PC-3 (cell line): ENCODE measurements around the gene TIMM17B. TPM values are rescaled to one million over a fixed set of nuclear protein-coding genes. Genes with fewer than 3 reads are reported as not detected.

ENCODE experiments used
- ATAC-seq: fragments of 200-7000 bp; cut with Tn5 transposase; 2 replicates; pipeline ENCODE4 v1.9.1; 2020; ENCODE audit warnings: mild to moderate bottlenecking, moderate library complexity
- BruUV-seq: library from RNA; stranded (reverse); fragments of 400-500 nt; replicated peaks from 2 replicates; lab custom pipeline; 2021; lab: Mats Ljungman, UMichigan
- CTCF ChIA-PET: fragments of 300-600 bp; sonication (Branson Sonifier 250); formaldehyde crosslinking; loops from one replicate; lab custom pipeline; 2022; ENCODE audit warnings: antibody characterized with exemption; lab: Charles Lee
- POLR2A ChIA-PET: fragments of 300-600 bp; sonication (Branson Sonifier 250); formaldehyde crosslinking; loops from one replicate; lab custom pipeline; 2022; ENCODE audit warnings: antibody characterized with exemption; ENCODE audit not compliant: unreplicated experiment; lab: Charles Lee
- DNase-seq: peaks from one replicate; pipeline ENCODE4 v3.0.0-alpha.2; 2015
- H2AFZ ChIP-seq: fragments of 300-600 bp; sonication (generic); 2 replicates; pipeline ENCODE4 v1.6.0; 2016; ENCODE audit warnings: antibody characterized with exemption, low read length
- H3F3A ChIP-seq: fragments of 300-600 bp; sonication (generic); one replicate; pipeline ENCODE4 v1.6.0; 2017; ENCODE audit warnings: antibody characterized with exemption, low read length, control low read depth, mild to moderate bottlenecking; ENCODE audit not compliant: unreplicated experiment
- H3K27ac ChIP-seq: fragments of 300-600 bp; sonication (generic); 2 replicates; pipeline ENCODE4 v1.5.1; 2016; ENCODE audit warnings: mild to moderate bottlenecking, low read length
- H3K27me3 ChIP-seq: fragments of 300-600 bp; sonication (generic); 2 replicates; pipeline ENCODE4 v1.6.1; 2016; ENCODE audit warnings: low read length, mixed read lengths
- H3K36me3 ChIP-seq: fragments of 300-600 bp; sonication (generic); 2 replicates; pipeline ENCODE4 v1.6.1; 2016; ENCODE audit warnings: low read depth, mixed run types, low read length, mixed read lengths
- H3K4me1 ChIP-seq: fragments of 300-600 bp; sonication (generic); 2 replicates; pipeline ENCODE4 v1.5.1; 2016; ENCODE audit warnings: low read length; ENCODE audit not compliant: insufficient read depth
- H3K4me2 ChIP-seq: fragments of 300-600 bp; sonication (generic); 2 replicates; pipeline ENCODE4 v1.6.0; 2016; ENCODE audit warnings: low read length
- H3K4me3 ChIP-seq: fragments of 300-600 bp; sonication (generic); 2 replicates; pipeline ENCODE4 v1.5.1; 2016; ENCODE audit warnings: mild to moderate bottlenecking, low read length, mixed read lengths
- H3K79me2 ChIP-seq: fragments of 300-600 bp; sonication (generic); 2 replicates; pipeline ENCODE4 v1.6.1; 2017; ENCODE audit warnings: low read length, mixed read lengths
- H3K9ac ChIP-seq: fragments of 300-600 bp; sonication (generic); 2 replicates; pipeline ENCODE4 v1.6.0; 2016; ENCODE audit warnings: mild to moderate bottlenecking, low read length
- H3K9me2 ChIP-seq: fragments of 300-600 bp; sonication (generic); replicated peaks from 2 replicates; pipeline ENCODE4 v1.6.1; 2016; ENCODE audit warnings: mixed run types, low read length, mixed read lengths
- H3K9me3 ChIP-seq: fragments of 300-600 bp; sonication (generic); 2 replicates; pipeline ENCODE4 v1.6.1; 2016; ENCODE audit warnings: low read length, mixed read lengths
- H4K20me1 ChIP-seq: fragments of 300-600 bp; sonication (generic); 2 replicates; pipeline ENCODE4 v1.6.1; 2016; ENCODE audit warnings: low read length, mixed read lengths
- CTCF ChIP-seq: fragments of 300-600 bp; sonication (generic); conservative IDR thresholded peaks from 2 replicates; pipeline ENCODE4 v1.5.1; 2017; ENCODE audit warnings: antibody characterized with exemption, low read depth, mild to moderate bottlenecking, low read length
- EZH2 ChIP-seq: fragments of 300-600 bp; sonication (generic); IDR thresholded peaks from one replicate; pipeline ENCODE4 v1.6.1; 2017; ENCODE audit warnings: antibody characterized with exemption, mild to moderate bottlenecking, low read length; ENCODE audit not compliant: unreplicated experiment
- EZH2phosphoT487 ChIP-seq: fragments of 300-600 bp; sonication (generic); IDR thresholded peaks from 2 replicates; pipeline ENCODE4 v1.6.1; 2018; ENCODE audit warnings: mild to moderate bottlenecking, antibody characterized with exemption, low read length, borderline replicate concordance
- intact Hi-C: fragments of 100-400 bp; cut with micrococcal nuclease; formaldehyde crosslinking; loops from 2 replicates; pipeline ENCODE4 v1.9.0; 2023
- total RNA-seq: library from RNA; depleted of rRNA; stranded (reverse); fragments of >200 nt; gene quantifications from 2 replicates; pipeline ENCODE4 v1.2.3, GENCODE V29; 2014

TIMM17B gene
- total RNA-seq, 1 experiment from 2014 or later, result 101 TPM

GRCh38 chrX:48913605-48914366, 16.2 kb upstream of the TIMM17B start:
- Histone ChIP-seq H2AFZ (no peak overlapping the region), H3K36me3 (peaks cover 11% of the 10 kb centered on the region; the same call in 1 of the 2 replicates), H3K4me2 (no peak overlapping the region), H4K20me1 (no peaks in the 10 kb centered on the region), H3K27me3 (no peaks in the 10 kb centered on the region), H3K27ac (no peak overlapping the region), H3K9me3 (no peaks in the 10 kb centered on the region), H3K4me3 (no peak overlapping the region), H3K9ac (no peak overlapping the region), H3K9me2 (no peaks in the 10 kb centered on the region), H3F3A (no peaks in the 10 kb centered on the region), H3K4me1 (peaks cover 19% of the 10 kb centered on the region), H3K79me2 (peaks cover 56% of the 10 kb centered on the region)
- ChIA-PET POLR2A (no interaction called here), CTCF (no interaction called here)
- BruUV-seq, result no TSS peak
- ATAC-seq (no peak), DNase-seq (no peak)
- intact Hi-C loops, result loop anchor here (5.0 kb wide), 1 partner anchor 111 kb away; the partner anchor contains the start of gene HDAC6
- TF ChIP-seq CTCF, result no peak
- no peak for TF ChIP-seq EZH2
- no peak for TF ChIP-seq EZH2phosphoT487

GRCh38 chrX:48911412-48912182, 14.0 kb upstream of the TIMM17B start, which contains the start of gene SLC35A2:
Gene SLC35A2 (minus strand): TSS chrX:48911646. CDS start chrX:48911636, 10 bp downstream.
- Histone ChIP-seq H3K9ac (peak within 1 kb of the TSS; percentile 94), H3K4me3 (peak within 1 kb of the TSS; percentile 85), H3K4me2 (peak within 1 kb of the TSS; percentile 95), H3K36me3 (peaks cover 11% of the 10 kb centered on the region; the same call in 1 of the 2 replicates), H3K4me1 (peaks cover 16% of the 10 kb centered on the region), H3K9me2 (no peaks in the 10 kb centered on the region), H3F3A (no peaks in the 10 kb centered on the region), H2AFZ (peak within 1 kb of the TSS; percentile 93), H3K9me3 (no peaks in the 10 kb centered on the region), H4K20me1 (no peaks in the 10 kb centered on the region), H3K27ac (peak within 1 kb of the TSS; percentile 91), H3K79me2 (peaks cover 46% of the 10 kb centered on the region), H3K27me3 (no peaks in the 10 kb centered on the region)
- ATAC-seq, result peak; percentile 93
- ChIA-PET POLR2A (interaction anchor here (0.7 to 1.2 kb wide), 3 partner anchors 14 to 235 kb away, joined by 3 to 8 read pairs (median 5); partner anchors contain the start of genes PQBP1 and TIMM17B), CTCF (no interaction called here)
- intact Hi-C loops, result loop anchor here (2.0 to 5.0 kb wide), 2 partner anchors 15 to 109 kb away; partner anchors contain the start of genes HDAC6, PQBP1 and TIMM17B
- no peak for TF ChIP-seq EZH2
- no peak for TF ChIP-seq CTCF
- no peak for TF ChIP-seq EZH2phosphoT487
- peak; percentile 84 for DNase-seq
- no TSS peak for BruUV-seq
